GM12892 (cell line): ENCODE results near the gene GMPR2.

Experiments
- POLR2A ChIP-seq: IDR thresholded peaks from 2 replicates; pipeline ENCODE4 v1.6.1; 2011; ENCODE audit warnings: low read depth, low read length, control low read depth
- POLR2AphosphoS5 ChIP-seq: IDR thresholded peaks from 2 replicates; pipeline ENCODE4 v1.6.1; 2011; ENCODE audit warnings: low read depth, low read length, control low read depth
- TAF1 ChIP-seq: IDR thresholded peaks from 2 replicates; pipeline ENCODE4 v1.6.1; 2011; ENCODE audit warnings: low read depth, mild to moderate bottlenecking, control low read depth, low read length, borderline replicate concordance

DNA sequence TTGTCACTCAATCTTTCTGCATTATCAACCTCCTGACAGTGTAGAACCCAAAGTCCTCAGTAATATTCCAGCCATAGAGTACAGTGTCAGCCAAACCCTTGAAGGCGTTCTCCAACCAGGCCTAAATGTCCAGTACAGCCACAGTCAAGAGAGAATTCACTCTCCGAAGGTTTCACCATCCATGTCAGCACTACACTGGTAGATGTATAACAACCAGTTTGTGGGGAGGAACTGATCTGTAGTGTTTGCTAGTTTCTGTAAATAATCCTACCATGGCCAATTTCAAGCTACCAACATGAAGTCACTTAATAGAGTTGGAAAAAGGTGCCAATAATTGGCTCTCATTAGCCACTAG is 16.4 kb upstream of the GMPR2 start:
- no peak for TF ChIP-seq POLR2A
- TF ChIP-seq POLR2AphosphoS5: no peak
- TF ChIP-seq TAF1: no peak
